ENCODE measurements around the gene STRAP. TPM values are rescaled to one million over a fixed set of nuclear protein-coding genes. Genes with fewer than 3 reads are reported as not detected.

STRAP gene
- total and polyA plus RNA-seq, 9 of the 15 experiments (the other 6 are each of a cell fraction or from before 2014, with no cell fraction given): 58.5 to 134 (median 89.5) TPM

GRCh38 chr12:15855646-15856045 lies 26.5 kb upstream of the STRAP start:
- POLR2A ChIA-PET: interaction anchor here (0.8 kb wide), 1 partner anchor 451 kb away, joined by 3 read pairs; no protein-coding TSS in a partner anchor
- Histone ChIP-seq H3K4me1 (replicated peaks in 1 of 2; ENCODE audit: control insufficient read depth in 2 of 2, insufficient read depth in 2 of 2, low read length in 2 of 2) (no peaks in the 10 kb centered on the region), H3K9ac (ENCODE audit: insufficient read depth in 1 of 2, low read depth in 2 of 2, low read length in 2 of 2) (no peak overlapping the region), H3K4me3 (no peak overlapping the region), H2AFZ (ENCODE audit: low read depth, low read length) (no peak overlapping the region), H3K4me2 (ENCODE audit: insufficient read depth, low read length) (no peak overlapping the region), H3K9me1 (ENCODE audit: control insufficient read depth, insufficient read depth, low read length) (no peaks in the 10 kb centered on the region), H3K27ac (ENCODE audit: extremely low read depth, low read depth, low read length) (no peak overlapping the region), H3K27me3 (ENCODE audit: control insufficient read depth in 2 of 2, insufficient read depth in 2 of 2, low read length in 2 of 2) (no peaks in the 10 kb centered on the region), H3K9me3 (replicated peaks; ENCODE audit: control insufficient read depth, insufficient read depth, low read depth, low read length) (no peaks in the 10 kb centered on the region), H3K79me2 (ENCODE audit: control insufficient read depth, insufficient read depth, low read length) (no peaks in the 10 kb centered on the region), H4K20me1 (replicated peaks; ENCODE audit: control insufficient read depth, insufficient read depth, low read length) (no peaks in the 10 kb centered on the region), H3K36me3 (ENCODE audit: control insufficient read depth, insufficient read depth, low read length) (no peaks in the 10 kb centered on the region)
- intact Hi-C loops (cut with micrococcal nuclease): loop anchor here (2.0 to 5.0 kb wide), 2 partner anchors 265 to 578 kb away; no protein-coding TSS in a partner anchor
- FAIRE-seq (no peak), ATAC-seq (no peak), DNase-seq (ENCODE audit: extremely low read depth in 1 of 4, low spot score in 3 of 4) (no peak)
- CTCF ChIA-PET (ENCODE audit: low intra/inter-chr PET ratio): interaction anchor here (1.4 kb wide), 1 partner anchor 265 kb away, joined by 5 read pairs; no protein-coding TSS in a partner anchor
- no TSS peak for BruUV-seq (replicated peaks)
- TF ChIP-seq NFIX (CRISPR knock-in tag; IDR thresholded peaks at IDR 0.05; ENCODE audit: low read depth) (no peak), ZNF445 (CRISPR knock-in tag; IDR thresholded peaks at IDR 0.05; ENCODE audit: low read depth) (no peak), ILF3 (IDR thresholded peaks at IDR 0.05; ENCODE audit: borderline replicate concordance) (no peak), NUFIP1 (IDR thresholded peaks at IDR 0.05; ENCODE audit: partially characterized antibody) (no peak), HMGN3 (IDR thresholded peaks at IDR 0.05; ENCODE audit: borderline replicate concordance, extremely low read depth, insufficient read length, low read depth, low read length) (no peak), CBFA2T2 (conservative IDR thresholded peaks at IDR 0.05) (no peak), EP300 (IDR thresholded peaks at IDR 0.05; ENCODE audit: low read length) (no peak), HDAC1 (IDR thresholded peaks at IDR 0.05) (no peak), TEAD1 (CRISPR knock-in tag; IDR thresholded peaks at IDR 0.05) (no peak), MLX (CRISPR knock-in tag; conservative IDR thresholded peaks at IDR 0.05) (no peak)
- in situ Hi-C loops (cut with MboI): loop anchor here (10.0 kb wide), 1 partner anchor 581 kb away; no protein-coding TSS in a partner anchor
- 14% methylated on average over 1 of the region's 1 CpG for WGBS (ENCODE audit: insufficient coverage, low coverage, missing lambda C conversion rate)
